Measurements from ENCODE around the gene EOMES.
A peak's percentile ranks its signal among the peaks of the same experiment; 100 is the strongest.

EOMES gene

DNA sequence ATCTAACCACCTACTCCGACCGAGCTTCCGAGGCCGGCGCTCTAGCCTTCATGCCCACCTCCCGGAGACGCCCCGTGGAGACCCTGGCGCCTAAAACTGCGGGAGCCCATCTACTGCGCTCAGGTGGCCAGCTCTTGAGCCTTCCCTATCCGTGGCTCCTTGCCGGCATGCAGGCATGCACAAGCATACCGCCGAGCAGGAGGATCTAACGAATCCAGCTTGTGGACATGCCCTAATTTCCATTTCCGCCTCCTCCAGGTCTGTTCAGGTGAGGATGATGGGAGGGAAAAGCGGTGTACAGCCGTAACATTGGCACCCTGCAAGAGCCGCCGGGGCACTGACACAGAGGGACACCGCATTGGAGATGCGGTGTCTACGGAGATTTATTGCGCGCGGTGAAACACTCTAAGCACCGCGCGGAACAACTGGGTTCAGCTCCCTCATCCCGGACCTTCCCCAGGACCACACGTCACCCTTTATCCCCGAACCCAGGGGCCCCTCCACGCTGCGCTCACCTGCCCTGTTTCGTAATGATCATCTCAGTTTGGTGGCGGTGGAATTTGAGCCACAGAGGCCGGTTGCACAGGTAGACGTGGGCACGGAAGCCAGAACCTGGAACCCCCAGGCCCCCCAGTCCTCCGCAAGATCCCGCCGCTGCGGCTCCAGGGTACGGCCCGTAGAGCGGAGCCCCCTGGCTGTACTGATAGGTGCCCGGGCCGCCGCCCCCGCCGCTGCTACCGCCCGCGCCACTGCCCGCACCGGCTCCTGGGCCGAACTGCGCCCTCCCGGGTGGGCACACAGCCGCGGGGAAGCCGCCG is 1.0 kb downstream of the EOMES start:
- DNase-seq (ENCODE audit: low read depth in 2 of 2): no peak

DNA sequence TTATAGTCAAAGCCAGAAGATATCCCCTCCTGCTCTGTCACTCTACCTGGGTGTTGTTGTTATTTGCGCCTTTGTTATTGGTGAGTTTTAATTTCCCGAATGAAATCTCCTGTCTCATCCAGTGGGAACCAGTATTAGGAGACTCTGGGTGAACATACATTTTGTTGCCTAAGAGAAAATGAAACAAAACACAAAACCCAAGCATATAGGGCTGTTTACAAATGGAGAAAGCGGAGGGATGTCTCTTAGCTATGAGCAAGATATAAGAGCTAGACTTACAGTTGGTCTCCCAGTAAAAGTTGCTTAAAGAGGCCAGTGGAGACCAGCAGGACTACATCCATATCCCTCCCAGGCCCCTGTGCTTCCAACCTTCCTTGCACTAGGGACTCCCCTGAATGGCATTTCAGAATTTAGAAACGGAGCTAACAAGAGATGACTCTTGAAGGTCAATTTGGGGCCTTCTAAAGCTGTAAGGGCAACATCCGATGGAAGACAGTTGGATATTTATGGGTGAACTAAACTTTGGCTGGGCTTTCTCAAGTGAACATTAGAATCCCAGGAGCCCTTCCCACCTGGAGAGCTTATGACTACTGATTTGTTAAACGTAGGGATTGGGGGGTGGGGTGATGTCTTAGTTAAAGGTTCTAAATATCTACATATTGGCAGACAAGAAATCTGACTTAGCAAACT is 2.7 kb downstream of the EOMES start:
- no peak for DNase-seq (ENCODE audit: low read depth in 2 of 2)

DNA sequence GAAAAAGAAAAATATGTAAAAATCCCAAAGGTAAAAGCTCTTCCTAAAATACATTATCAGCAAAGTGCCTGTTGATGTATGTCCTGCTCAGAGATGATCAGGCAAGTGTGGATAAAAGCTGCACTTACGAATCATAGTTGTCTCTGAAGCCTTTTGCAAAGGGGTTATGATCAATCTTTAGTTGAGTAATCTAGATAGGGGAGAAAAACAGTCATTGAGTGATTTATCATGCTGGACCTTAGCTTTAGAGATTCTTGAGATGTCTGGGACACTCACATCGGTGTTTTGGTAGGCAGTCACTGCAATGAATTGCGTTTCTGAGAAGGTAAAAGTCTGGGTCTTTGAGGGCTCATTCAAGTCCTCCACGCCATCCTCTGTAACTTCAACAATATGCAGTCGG is 3.7 kb downstream of the EOMES start:
- DNase-seq (ENCODE audit: low read depth in 2 of 2): no peak

DNA sequence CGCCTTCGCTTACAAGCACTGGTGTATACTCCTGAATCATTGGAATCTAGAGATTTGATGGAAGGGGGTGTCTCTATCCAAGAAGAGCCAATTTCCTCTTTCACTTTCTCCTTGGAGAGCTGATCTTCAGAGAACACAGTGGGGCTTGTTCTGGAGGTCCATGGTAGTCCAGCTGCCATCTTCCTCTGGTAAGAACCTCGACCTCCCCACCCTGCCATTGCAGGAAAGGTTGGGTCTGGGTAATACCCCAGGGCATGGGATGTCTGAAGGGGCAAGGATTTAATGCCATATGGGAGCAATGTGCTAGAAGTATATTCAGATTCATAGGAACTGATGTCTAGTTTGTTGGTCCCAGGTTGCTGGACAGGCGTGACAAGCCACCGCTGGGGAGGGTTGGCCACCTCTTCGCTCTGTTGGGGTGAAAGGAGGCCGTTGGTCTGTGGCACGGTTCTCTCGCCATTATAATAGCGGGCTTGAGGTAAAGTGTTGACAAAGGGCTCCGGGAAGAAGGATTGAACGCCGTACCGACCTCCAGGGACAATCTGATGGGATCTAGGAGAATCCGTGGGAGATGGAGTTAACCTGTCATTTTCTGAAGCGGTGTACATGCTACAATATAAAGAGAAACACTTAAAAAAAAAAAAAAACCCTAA is 4.8 kb downstream of the EOMES start:
- DNase-seq (ENCODE audit: low read depth in 2 of 2): no peak

DNA sequence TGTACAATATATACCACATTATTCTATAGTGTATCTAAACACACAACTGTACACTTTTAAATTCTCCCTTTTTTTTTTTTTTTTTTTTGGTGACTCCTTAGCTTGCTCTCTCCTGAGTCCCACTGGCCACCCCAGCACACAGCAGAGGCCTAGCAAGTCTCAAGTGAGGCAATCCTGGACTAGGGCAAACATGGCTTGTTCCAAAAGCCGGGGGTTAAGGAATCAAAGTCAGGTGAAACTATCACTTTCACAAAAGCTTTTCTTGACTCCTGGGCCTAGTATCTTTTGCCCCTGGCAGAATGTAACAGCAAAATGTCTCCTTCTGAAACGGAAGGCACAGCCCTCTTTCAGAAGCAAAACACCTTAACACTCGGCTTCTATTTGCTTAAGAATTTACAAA is 5.8 kb downstream of the EOMES start:
- no peak for DNase-seq (ENCODE audit: low read depth in 2 of 2)

DNA sequence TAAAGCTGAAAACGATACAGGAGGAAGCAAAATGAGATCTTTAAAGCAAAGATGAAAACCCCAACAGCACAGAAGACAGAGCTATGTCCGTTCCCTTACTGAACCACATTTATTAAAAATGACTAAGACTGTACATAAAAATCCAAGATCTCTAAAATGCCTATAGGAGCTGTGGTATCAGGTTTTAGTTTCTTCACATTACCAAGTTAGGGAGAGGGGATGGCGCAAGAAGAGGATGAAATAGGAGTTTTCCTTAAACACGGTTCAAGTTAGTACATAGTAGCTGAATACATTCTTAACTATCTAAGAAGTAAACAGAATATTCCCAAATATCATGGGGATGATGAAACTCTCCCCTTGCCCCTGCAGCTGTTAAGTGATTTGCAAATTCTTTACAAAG is 6.3 kb downstream of the EOMES start:
- DNase-seq (ENCODE audit: low read depth in 2 of 2): no peak

DNA sequence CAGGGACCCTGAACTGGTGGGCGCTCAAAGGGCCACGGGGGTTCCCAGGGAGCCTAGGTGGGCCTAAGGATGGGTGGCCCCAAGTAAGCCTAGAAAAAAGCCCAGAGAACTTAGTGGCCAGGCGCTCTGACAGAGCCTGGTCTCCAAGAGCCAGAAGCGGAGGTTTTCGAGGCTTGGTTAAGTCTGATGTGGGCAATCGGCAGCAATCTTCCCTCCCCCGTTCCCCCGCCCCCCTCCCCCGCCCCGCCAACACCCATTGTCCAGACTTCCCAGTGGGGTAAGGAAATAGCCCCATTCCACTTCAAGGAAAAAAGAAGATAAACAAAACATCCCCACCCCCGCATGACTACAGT is 6.7 kb downstream of the EOMES start:
- DNase-seq (ENCODE audit: low read depth in 2 of 2): no peak

DNA sequence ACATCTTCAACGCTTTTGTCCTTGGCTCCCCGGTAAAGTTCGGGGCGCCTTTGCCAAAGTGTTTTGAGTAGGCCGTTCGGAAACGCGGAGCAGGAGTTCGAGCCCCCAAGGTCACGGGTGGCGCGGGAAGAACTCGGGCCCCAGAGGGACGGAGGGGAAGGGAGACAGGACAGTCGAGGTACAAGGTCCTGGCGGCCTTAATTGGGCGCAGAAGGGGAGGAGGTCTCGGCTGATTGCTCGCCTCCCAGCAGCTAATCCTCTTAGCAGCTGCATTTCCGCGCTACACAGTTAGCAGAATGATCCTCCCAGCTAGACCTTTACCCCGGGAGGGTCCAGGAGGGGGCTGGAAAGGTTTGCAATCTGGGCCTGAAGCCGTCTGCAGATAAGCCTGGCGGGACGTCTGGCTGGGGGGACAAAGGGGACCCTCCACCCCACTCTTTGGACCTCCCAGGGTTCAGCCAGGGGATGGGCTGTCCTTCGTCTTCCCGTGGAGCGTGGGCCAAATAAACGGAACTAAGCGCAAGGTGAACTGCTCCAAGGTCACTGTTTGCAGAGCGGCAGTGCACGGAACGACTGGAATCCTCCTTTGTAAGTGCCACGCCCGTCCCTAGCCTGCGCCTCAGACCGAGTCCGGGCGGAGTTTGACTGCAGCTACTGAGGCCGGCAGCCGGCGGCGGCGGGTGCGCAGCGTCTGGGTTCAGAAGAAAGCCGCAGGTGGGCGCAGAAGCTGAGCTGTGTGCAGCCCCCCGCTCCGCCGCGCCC is 7.2 kb downstream of the EOMES start:
- no peak for DNase-seq (ENCODE audit: low read depth in 2 of 2)

DNA sequence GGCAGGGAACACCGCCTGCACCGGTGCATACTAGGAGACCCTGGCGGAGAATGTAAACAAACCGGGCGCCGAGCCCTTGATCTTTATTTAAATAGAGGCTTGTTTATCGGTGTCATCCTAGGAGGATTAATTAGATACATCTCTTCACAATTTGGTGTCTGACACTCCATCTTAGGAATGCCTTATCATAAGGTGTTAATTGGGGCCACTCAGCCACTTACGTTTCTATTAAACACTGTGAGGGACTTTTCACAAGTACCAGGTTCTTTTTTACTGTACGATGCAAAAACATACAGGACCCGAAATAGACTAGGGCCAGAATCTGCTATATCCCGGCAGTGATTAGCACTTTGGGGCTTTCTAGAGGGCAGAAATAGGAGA is 8.0 kb downstream of the EOMES start:
- no peak for DNase-seq (ENCODE audit: low read depth in 2 of 2)

DNA sequence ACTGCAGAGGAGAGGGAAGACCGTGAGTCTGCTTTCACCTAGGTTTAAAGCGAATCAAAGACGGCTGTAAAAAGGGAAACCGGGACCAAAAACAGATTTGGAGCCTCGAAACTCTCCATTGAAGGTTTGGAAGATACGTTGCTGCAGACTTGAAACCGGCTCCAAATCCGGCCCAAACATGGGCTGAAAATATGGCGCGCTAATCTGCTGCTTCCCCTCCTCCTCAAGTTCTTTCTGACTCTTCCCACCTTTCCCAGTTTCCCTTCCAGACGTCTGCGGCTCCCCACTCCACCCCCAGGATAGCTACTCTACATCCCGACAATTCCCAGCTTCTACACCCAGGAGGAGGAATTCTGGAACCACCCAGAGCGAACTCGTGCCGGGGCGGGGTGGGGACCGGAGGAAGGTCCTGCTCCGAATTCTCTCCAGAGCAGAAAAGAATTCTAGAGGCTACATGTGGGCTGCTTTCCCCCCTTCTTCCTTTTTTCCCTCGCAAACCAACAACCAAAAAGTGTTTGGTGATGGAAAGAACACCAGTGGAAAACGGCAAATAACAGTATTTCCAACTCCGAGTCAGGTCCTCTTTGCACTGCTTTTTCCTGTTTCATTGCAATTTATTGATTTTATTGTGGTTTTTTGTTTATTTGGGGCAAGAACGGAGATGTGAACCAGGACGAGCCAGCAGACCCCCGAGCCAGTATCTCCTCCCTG is 8.5 kb downstream of the EOMES start:
- no peak for DNase-seq (ENCODE audit: low read depth in 2 of 2)

DNA sequence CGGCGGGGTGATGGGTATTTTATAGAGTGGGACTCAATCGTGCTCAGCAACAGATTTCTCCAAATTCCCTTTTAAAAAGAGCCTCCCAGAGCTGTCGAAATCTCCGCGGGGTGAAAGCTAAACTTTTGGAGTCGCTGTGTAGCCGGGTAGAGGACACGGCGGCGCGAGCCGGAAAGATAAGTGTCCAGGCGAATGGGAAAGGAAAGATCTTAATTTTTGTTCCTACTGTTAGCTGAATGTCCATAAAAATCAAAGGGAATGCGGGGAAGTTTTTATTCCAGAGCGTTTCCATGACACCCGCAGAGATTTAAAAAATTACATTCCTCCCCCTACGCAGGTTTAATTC is 9.1 kb downstream of the EOMES start:
- DNase-seq (ENCODE audit: low read depth in 2 of 2): no peak

DNA sequence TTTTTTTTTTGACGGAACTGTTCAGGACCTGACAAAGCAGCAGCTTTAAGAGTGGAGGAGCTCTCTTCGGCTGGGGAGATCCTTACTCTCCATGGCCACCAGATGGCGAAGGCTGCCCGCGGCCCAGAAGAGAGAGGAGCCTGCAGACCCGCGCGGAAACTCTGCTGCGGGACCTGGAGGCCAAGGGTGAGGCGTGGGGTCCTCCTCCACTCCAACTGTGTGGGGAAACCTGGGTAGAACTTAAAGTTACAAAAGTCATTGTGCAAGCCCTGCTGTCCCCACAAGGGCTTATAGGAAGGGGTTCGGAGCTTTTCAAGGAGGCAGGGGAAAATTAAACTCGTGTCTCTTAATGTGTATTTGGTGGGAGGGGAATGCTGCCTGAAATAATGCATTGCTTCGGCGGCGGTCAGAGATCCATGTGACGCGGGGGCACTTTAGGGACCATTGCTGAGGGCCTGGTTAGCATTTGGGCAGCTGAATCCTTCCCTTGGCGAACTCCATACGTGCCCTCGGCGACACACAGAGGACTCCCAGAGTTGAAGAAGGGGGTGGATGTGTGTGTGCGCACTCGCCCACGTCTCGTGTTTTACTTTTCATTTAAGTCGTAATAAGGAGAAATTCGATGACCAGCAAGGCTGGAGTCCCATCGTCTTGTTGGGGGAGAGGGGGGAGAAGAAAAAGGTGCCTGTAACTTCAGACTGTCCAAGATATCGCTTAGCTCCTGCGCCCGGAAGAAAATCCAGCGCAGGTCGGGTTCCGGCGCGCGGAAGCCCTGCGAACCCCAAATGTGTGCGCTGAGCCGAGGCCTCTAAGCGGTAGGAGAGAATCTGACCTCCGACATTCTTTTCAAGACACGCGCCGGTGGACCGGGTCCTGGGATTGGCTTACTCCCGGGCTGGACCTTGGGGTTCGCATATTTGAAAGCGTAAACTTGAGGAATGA is 9.7 kb downstream of the EOMES start:
- DNase-seq (ENCODE audit: low read depth in 2 of 2): peak; percentile 63 to 72

DNA sequence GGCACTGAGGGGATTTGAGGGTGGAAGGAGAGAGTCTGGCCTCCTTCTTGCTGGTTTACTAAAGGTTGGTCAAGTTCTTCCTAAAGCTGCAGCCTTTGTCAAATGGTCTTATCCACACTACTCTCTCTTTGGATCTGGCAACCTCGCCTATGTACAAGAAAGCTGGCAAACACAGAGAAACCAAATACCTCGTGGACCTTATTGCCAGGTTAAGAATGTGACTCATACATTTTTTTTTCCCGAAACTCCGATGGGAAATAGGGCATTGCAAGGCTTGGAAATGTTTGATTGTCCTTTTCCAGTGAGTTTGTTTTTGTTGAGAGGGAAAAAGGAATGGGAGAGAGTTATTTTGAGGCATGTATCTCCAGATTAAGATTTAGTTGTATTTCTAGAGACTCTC is 13.9 kb downstream of the EOMES start:
- no peak for DNase-seq (ENCODE audit: low read depth in 2 of 2)

DNA sequence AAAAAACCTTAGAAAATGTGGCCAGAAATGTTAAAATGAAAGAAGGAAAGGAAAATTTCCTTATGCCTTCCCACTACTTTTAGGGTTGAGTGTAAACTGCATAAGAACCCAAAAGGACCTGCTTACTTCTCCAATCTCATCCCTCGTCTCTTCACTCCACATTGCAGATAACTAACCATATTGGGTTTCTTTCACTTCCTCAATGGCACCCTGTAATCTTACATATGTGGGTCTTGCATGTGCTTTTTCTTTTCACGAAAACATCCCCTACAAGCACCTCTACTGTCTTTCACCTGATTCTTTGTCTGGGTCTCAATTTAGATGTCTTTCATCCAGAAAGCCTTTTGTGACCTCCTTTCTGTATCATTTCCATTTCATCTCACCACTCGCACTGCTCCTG is 23.1 kb downstream of the EOMES start:
- DNase-seq (ENCODE audit: low read depth in 2 of 2): no peak

DNA sequence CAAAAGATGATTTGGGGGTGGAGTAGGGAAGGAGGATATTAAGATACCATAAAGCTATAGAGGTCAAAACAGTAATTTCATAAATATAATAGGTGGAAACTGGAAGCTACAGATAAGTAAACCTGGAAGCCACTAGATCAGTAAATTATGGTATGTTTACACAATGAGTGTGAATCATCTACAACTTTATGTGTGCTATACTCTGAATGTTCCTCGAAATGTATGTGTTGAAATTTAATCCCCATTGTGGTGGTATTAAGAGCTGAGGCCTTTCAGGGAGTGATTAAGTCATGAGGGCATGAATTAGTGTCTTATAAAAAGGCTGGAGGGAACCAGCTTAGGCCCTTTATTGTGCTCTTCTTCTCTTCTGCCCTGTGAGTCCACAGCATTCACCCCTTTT is 25.2 kb downstream of the EOMES start:
- no peak for DNase-seq (ENCODE audit: low read depth in 2 of 2)

DNA sequence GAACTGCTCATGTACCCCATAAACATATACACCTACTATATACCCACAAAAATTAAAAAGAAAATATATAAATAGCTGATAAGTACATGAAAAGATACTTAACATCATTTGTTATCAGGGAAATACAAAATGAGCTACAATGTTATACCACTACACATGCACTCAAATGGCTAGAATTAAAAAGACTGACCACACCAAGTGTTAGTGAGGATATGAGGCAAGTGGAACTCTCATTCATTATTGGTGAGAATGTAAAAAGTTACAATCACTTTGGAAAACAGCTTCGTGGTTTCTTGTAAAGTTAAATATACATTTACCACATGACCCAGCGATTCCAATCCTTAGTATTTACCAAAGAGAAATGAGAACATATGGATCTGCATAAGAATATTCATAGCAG is 26.5 kb downstream of the EOMES start:
- no peak for DNase-seq (ENCODE audit: low read depth in 2 of 2)

DNA sequence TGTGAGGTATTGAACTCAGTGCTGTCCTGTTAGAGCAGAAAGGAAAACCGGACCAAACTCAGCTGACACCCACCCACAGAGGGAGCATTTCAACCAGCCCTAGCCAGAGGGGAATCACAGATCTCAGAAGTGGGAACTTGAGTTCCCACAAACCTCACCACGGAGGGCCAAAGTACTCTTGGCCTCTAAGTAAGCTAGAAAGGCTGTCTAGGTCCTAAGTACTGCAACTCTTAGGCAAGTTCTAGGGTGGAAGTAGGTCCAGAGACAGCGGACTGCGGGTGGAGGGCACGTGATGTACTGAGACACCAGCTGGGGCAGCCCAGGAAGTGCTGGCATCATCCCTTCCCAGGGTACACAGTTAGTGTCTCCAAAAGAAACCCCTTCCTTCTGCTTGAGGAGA is 34.1 kb downstream of the EOMES start:
- DNase-seq (ENCODE audit: low read depth in 2 of 2): no peak

DNA sequence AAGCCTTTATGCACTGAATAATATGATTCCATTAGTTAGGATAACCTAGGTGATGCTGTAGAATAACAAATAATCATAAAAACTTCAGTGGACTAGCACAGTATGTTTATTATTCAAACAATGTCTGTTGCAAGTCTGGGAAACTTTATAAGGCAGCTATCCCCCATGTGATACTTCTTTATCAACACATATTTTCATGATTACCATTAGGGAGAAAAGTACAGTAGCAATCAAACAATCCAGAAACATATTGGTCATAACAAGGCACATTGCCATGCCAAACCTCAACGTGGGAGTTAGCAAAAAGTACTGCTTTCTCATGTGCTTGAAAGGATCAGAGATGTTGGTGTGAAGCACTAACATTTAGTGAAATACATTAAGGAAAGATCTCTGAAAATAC is 35.5 kb downstream of the EOMES start:
- DNase-seq (ENCODE audit: low read depth in 2 of 2): no peak

DNA sequence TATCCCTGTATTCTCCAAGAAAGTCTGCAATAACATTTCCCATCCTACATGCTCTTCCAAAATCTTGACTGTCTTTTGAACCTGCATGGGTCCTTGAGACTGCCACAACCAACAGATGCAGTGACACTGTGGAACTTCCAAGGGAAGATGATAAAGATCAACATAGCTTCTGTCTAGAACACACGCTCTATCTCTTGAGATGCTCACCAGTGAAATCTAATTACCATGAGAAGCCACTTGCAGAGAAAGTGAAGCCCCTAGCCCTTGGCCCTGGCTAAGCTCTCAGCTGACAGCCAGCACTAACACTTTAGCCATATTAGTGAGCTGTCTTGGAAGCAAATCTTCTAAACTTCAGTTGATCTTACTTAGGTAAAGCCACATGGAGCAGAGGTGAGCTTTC is 36.6 kb downstream of the EOMES start:
- DNase-seq (ENCODE audit: low read depth in 2 of 2): no peak

DNA sequence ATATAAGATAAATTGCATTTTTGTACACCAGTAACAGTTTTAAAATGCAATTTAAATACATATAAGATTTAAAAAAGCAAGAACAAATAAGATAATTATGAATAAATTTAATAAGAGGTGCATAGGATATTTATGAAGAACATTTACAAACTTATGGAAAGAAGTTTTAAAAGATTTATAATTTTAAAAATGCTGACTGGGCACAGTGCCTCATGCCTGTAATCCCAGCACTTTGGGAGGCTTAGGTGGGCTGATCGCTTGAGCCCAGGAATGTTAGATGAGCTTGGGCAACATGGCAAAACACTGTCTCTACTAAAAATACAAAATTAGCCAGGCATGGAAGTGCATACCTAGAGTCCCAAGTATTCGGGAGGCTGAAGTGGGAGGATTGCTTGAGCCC is 37.8 kb downstream of the EOMES start:
- DNase-seq (ENCODE audit: low read depth in 2 of 2): no peak

DNA sequence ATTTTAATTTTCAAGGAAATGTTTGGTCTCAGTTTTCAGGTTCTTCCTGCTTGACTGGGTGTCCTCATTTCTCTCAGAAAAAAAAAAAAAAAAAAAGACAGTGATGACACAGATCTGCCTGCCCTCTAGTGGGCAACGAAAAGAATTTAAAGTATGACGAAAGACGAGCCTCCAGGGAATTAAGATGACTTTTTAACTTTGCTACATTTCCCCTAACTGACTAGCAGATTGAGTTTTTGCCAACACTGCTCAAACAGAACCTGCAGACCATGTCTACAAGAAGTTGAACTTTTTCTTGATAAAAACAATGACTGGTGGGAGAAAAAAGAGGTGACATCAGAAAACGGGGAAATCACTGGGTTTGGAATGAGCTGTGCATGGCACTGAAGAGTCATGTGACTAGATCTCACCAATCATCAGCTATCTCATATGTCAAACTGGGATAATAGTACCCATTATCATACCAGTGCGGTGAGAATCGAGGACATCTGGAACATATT is 40.8 kb downstream of the EOMES start:
- peak in 1 of 2 donors; percentile 22 for DNase-seq (ENCODE audit: low read depth in 2 of 2)

All from stimulated activated CD4-positive, alpha-beta T cell treated with anti-CD3 and anti-CD28 coated beads, Interleukin-1b, Interleukin-23, amount 100 ng/mL, for 4 hours (primary cell).